HAP-1 (cell line): ENCODE results near the gene PCP4L1.

ENCODE experiments used
- DNase-seq, 2 experiments: peaks; one replicate each; pipeline ENCODE4 v3.0.0-alpha.2; 2016 to 2020; ENCODE audit warnings: low spot score in 2 of 2
- H3K27me3 ChIP-seq: fragments of 250-450 bp; sonication (Bioruptor Pico); 2 replicates; pipeline ENCODE4 v1.5.1; 2020; ENCODE audit warnings: low read depth, mild to moderate bottlenecking, moderate library complexity
- H3K36me3 ChIP-seq: fragments of 250-450 bp; sonication (Bioruptor Pico); replicated peaks from 2 replicates; pipeline ENCODE4 v1.5.1; 2020; ENCODE audit warnings: mild to moderate bottlenecking
- H3K4me1 ChIP-seq: fragments of 250-450 bp; sonication (Bioruptor Pico); 2 replicates; pipeline ENCODE4 v1.5.1; 2020; ENCODE audit warnings: mild to moderate bottlenecking
- H3K4me3 ChIP-seq: fragments of 250-450 bp; sonication (Bioruptor Pico); 2 replicates; pipeline ENCODE4 v1.5.1; 2020; ENCODE audit warnings: mild to moderate bottlenecking, moderate library complexity
- H3K9me3 ChIP-seq: fragments of 250-450 bp; sonication (Bioruptor Pico); 2 replicates; pipeline ENCODE4 v1.5.1; 2020; ENCODE audit warnings: mild to moderate bottlenecking, moderate library complexity
- in situ Hi-C: fragments of 300-500 bp; cut with MboI; formaldehyde crosslinking; loops from 3 replicates; pipeline ENCODE4 v1.14.3; 2020; ENCODE audit warnings: low sequenced_read_pairs, inconsistent platforms, mixed read lengths

PCP4L1 gene

GRCh38 chr1:161258439-161259344, at the start of gene PCP4L1:
TSS of gene PCP4L1 (plus strand) at chr1:161258745. CDS start at chr1:161258975, 230 bp downstream.
- H3K27me3 ChIP-seq: peaks cover 28% of the 10 kb centered on the region
- H3K4me1 ChIP-seq: peaks cover 6% of the 10 kb centered on the region; the same call in 1 of the 2 replicates
- in situ Hi-C loops: no loop called here
- peak within 1 kb of the TSS; percentile 42 for H3K4me3 ChIP-seq
- peaks cover 2% of the 10 kb centered on the region; the same call in 1 of the 2 replicates for H3K9me3 ChIP-seq
- no peaks in the 10 kb centered on the region for H3K36me3 ChIP-seq
- peak; percentile 71 to 86 for DNase-seq

- in situ Hi-C loops: no loop called here
- Histone ChIP-seq H3K4me1 (no peaks in the 10 kb centered on the region), H3K27me3 (no peaks in the 10 kb centered on the region), H3K36me3 (peaks cover 85% of the 10 kb centered on the region), H3K4me3 (no peak overlapping the region), H3K9me3 (no peaks in the 10 kb centered on the region)
- peak; percentile 66 to 90 for DNase-seq
Measured at GRCh38 chr1:161209790-161210409, 48.6 kb upstream of the PCP4L1 start.

- in situ Hi-C loops: no loop called here
- H3K27me3 ChIP-seq: no peaks in the 10 kb centered on the region
- no peaks in the 10 kb centered on the region for H3K9me3 ChIP-seq
- H3K4me1 ChIP-seq: no peaks in the 10 kb centered on the region
- no peak for DNase-seq
- H3K4me3 ChIP-seq: no peak overlapping the region
- peaks cover 51% of the 10 kb centered on the region for H3K36me3 ChIP-seq
Measured at GRCh38 chr1:161214369-161214768, 44.2 kb upstream of the PCP4L1 start.

DNA sequence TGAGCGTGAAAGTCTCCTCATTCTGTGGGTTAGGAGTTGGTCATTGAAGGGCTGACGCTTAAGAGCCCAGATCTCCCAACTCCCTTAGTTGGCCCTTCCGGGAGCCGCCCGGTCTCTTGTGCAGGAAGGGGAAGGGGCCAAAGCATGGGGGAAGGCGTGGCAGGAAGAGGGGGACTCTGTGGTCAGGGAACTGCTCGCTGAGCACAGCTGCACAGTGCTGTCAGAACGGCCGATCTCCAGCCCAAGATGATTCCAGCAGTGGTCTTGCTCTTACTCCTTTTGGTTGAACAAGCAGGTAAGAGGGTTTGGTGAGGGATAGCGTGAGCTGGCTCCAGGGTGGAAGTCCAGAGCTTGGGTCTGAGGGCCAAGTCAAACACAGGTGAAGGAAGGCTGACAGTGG, 43.5 kb upstream of the PCP4L1 start, which contains the start of gene FCER1G:
Gene FCER1G, plus strand, starts transcription at position 220 of the 400 bp plus-strand sequence. Its CDS starts 27 bp downstream, at position 247.
- H3K9me3 ChIP-seq: no peaks in the 10 kb centered on the region
- H3K27me3 ChIP-seq: no peaks in the 10 kb centered on the region
- DNase-seq: no peak
- no peak within 1 kb of the TSS for H3K4me3 ChIP-seq
- in situ Hi-C loops: no loop called here
- H3K4me1 ChIP-seq: no peaks in the 10 kb centered on the region
- H3K36me3 ChIP-seq: peaks cover 44% of the 10 kb centered on the region

- Histone ChIP-seq H3K9me3 (no peaks in the 10 kb centered on the region), H3K4me3 (no peak overlapping the region), H3K4me1 (no peaks in the 10 kb centered on the region), H3K36me3 (peaks cover 25% of the 10 kb centered on the region), H3K27me3 (no peaks in the 10 kb centered on the region)
- no peak for DNase-seq
- in situ Hi-C loops: no loop called here
Measured at GRCh38 chr1:161216945-161217712, 41.4 kb upstream of the PCP4L1 start.

DNA sequence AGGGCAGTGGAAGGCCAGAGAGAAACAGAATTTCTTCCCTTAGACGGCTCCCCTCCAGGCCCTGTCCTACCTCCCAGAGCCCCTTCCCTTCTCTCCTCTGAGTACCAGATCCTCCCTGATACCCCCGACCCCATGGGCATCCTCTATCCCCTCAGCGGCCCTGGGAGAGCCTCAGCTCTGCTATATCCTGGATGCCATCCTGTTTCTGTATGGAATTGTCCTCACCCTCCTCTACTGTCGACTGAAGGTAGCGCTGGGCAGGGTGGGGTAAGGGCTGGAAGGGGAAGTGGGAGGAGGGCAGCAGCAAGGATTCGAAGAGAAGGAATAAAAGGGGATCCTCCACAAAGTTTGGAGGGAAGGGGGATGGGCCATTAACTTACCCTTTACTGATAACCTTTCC, 40.7 kb upstream of the PCP4L1 start:
- DNase-seq: no peak
- no peaks in the 10 kb centered on the region for H3K9me3 ChIP-seq
- H3K27me3 ChIP-seq: no peaks in the 10 kb centered on the region
- peaks cover 18% of the 10 kb centered on the region for H3K36me3 ChIP-seq
- H3K4me3 ChIP-seq: no peak overlapping the region
- H3K4me1 ChIP-seq: no peaks in the 10 kb centered on the region
- in situ Hi-C loops: no loop called here

DNA sequence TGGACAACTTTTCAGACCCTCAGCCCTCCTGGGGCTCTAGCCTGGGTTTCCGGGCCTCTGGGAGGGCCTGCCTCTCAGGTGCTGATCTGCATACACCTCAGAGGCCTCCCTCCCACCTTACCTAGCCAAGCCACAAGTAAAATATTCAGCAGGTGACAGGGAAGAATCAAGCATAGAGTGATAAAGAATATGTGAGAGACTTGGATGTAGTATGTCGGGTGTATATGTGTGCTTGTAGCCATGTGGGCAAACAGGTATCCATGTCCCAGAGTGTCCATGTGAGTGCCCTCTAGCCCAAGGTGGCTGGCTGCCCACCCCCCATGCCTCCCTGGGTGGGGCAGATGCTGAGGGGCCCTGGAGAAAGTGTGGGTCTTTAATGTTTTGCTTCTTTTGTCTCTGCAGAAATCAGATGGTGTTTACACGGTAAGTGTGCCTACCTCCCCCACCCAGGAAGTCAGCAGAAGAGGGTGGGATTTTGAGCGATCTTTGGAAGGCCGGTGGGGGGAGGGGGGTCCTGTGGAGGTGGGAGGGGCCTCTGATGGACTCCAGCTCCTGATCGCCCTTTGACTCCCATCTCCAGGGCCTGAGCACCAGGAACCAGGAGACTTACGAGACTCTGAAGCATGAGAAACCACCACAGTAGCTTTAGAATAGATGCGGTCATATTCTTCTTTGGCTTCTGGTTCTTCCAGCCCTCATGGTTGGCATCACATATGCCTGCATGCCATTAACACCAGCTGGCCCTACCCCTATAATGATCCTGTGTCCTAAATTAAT, 40.1 kb upstream of the PCP4L1 start:
- Histone ChIP-seq H3K27me3 (no peaks in the 10 kb centered on the region), H3K4me3 (no peak overlapping the region), H3K4me1 (no peaks in the 10 kb centered on the region), H3K36me3 (peaks cover 11% of the 10 kb centered on the region), H3K9me3 (no peaks in the 10 kb centered on the region)
- in situ Hi-C loops: no loop called here
- DNase-seq: no peak

DNA sequence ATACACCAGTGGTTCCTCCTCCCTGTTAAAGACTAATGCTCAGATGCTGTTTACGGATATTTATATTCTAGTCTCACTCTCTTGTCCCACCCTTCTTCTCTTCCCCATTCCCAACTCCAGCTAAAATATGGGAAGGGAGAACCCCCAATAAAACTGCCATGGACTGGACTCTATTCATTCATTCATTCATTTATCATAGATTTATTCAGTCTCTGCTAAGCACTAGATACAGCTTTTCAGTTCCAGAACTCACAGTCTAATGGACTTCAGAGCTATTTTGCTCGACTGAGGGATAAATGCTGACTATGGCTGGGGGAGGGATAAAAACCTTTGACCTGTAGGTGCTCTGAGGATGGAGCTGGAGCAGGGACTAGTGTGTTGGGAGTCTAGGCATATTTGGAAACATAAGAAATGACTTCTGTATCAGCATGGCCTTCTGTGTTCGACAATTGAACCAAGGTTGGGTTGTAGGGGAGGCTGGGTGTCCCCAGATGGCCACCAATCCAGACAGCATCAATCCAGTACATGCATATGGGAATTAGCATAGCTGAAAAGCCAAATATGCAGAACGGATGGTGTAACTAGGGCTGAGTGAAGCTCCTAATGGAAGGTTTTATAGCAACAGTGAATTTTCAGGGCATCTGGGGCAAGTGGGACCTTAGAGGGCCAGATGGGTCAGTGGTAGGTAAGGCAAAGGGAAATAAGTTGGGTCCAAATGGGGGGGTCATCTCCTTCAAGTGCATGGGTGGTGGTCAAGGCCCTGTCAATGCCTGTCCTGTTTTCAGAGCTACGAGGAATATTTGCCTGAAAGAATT, 39.3 kb upstream of the PCP4L1 start:
- DNase-seq: no peak
- Histone ChIP-seq H3K4me1 (no peaks in the 10 kb centered on the region), H3K4me3 (no peak overlapping the region), H3K27me3 (no peaks in the 10 kb centered on the region), H3K9me3 (no peaks in the 10 kb centered on the region), H3K36me3 (peaks cover 3% of the 10 kb centered on the region)
- in situ Hi-C loops: no loop called here

- no peak overlapping the region for H3K4me3 ChIP-seq
- no peaks in the 10 kb centered on the region; the same call in 1 of the 2 replicates for H3K4me1 ChIP-seq
- DNase-seq: no peak
- H3K27me3 ChIP-seq: no peaks in the 10 kb centered on the region
- H3K36me3 ChIP-seq: no peaks in the 10 kb centered on the region
- in situ Hi-C loops: no loop called here
- no peaks in the 10 kb centered on the region; the same call in 1 of the 2 replicates for H3K9me3 ChIP-seq
Measured at GRCh38 chr1:161220002-161220401, 38.5 kb upstream of the PCP4L1 start.

DNA sequence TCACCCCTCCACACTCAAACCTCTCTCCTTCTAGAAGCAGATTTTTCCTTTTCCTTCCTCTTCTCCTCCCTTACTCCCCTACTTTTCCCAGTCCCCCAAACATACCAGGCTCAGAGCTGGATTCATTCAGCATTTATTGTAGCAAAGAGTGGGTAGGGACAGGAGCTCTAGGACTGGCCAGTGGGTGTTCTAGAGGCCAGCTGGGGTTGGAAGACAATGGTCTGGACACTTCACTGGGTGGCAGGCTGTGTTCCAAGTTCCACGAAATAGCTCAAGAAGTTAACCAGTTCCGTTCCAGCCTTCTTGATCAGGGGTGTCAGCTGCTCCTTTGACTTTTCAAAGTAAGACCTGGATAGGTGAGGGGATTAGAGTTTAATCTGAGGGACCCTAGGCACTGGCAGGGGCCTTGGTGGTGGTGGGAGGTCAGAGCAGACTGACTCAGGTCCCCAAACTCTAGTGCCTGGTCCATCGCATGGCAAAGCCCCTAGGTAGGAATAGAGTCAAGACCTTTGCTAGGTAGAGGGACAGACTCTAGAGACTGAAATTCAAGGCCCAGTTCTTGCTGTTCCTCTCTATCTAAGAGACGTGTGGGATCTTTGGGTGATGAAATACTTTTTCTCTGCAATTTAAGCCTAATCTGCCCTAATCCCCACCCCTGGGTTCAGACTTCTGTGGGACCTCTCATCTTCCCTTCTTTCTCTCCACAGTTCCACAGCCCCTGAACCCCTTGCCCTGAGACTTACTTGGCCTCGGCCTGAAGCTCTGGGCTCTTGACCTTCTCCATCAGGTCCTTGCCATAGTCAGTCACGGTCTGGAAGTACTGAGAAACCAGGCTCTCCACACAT, 36.1 kb upstream of the PCP4L1 start:
- H3K27me3 ChIP-seq: no peaks in the 10 kb centered on the region
- in situ Hi-C loops: no loop called here

DNA sequence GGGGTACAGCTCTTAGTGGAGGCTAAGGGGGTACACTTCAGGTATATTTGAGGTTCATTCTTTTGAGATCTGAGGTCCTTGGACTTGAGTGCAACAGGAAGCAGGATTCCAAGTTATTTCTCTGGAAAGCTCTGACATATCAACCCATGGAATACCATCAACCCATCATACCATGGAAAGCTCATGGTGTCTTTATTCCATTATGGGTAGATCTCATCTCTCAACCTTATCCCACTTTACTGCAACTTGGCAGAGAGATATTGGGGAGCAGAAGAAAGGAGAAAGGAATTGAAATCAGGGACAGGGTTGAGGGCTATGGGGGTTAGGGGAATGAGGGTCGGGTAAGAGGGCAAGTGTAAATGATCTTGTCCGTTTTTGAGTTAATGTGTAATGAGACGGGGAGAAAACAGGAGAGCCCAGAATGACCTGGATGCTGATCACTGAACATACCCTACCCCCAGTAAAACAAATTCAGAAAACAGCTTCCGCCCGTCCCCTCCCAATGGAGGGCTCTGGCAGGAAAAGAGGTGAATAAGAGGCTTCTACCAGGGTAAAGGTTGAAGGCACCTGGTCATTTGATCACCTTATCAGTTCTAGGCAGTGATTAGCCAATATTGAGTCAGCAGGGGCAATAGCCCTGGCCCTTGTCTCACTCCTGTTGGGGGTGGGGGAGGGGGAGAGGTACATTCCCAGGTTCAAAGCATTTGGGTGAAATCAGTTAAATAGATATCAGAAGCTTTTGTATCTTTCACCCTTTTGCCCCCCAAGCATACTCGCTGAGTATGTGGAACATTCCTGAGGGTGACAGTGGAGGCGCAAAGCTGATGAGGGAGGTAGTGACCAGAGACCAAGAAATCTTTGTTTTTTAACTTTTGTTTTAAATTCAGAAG, 34.5 kb upstream of the PCP4L1 start:
- H3K27me3 ChIP-seq: no peaks in the 10 kb centered on the region
- peaks cover 11% of the 10 kb centered on the region for H3K4me1 ChIP-seq
- in situ Hi-C loops: no loop called here
- no peak for DNase-seq
- H3K9me3 ChIP-seq: peaks cover 2% of the 10 kb centered on the region; the same call in 1 of the 2 replicates
- H3K36me3 ChIP-seq: peaks cover 13% of the 10 kb centered on the region
- no peak overlapping the region for H3K4me3 ChIP-seq

More for the DNA sequence above, 36.1 kb upstream of the PCP4L1 start:
- Histone ChIP-seq H3K36me3 (no peaks in the 10 kb centered on the region), H3K4me1 (peaks cover 11% of the 10 kb centered on the region), H3K9me3 (peaks cover 2% of the 10 kb centered on the region; the same call in 1 of the 2 replicates), H3K4me3 (no peak overlapping the region)
- no peak for DNase-seq
